Glutamatergic neuron (in vitro differentiated cells): ENCODE data around the gene GNAS-AS1. TPM values are rescaled to one million over a fixed set of nuclear protein-coding genes. Genes with fewer than 3 reads are reported as not detected.

Experiments used
- DNase-seq: peaks from one replicate; pipeline ENCODE4 v3.0.0; 2022
- H3K27ac Mint-ChIP-seq: one replicate; pipeline ENCODE4 v1.8.0; 2020; ENCODE audit warnings: mild to moderate bottlenecking, mixed read lengths, inconsistent platforms; ENCODE audit not compliant: unreplicated experiment
- H3K27me3 Mint-ChIP-seq: one replicate; pipeline ENCODE4 v1.8.0; 2020; ENCODE audit warnings: mild to moderate bottlenecking, moderate library complexity, mixed read lengths, inconsistent platforms; ENCODE audit not compliant: unreplicated experiment
- H3K36me3 Mint-ChIP-seq: one replicate; pipeline ENCODE4 v1.8.0; 2020; ENCODE audit warnings: mild to moderate bottlenecking, mixed read lengths, inconsistent platforms; ENCODE audit not compliant: unreplicated experiment
- H3K4me1 Mint-ChIP-seq: one replicate; pipeline ENCODE4 v1.8.0; 2020; ENCODE audit warnings: mild to moderate bottlenecking, low read depth, mixed read lengths, inconsistent platforms; ENCODE audit not compliant: unreplicated experiment
- H3K4me3 Mint-ChIP-seq: one replicate; pipeline ENCODE4 v1.8.0; 2020; ENCODE audit warnings: mild to moderate bottlenecking, mixed read lengths, inconsistent platforms; ENCODE audit not compliant: unreplicated experiment
- H3K9me3 Mint-ChIP-seq: one replicate; pipeline ENCODE4 v1.8.0; 2020; ENCODE audit warnings: mild to moderate bottlenecking, moderate library complexity, mixed read lengths, inconsistent platforms; ENCODE audit not compliant: unreplicated experiment
- CTCF ChIP-seq: fragments of 200-600 bp; sonication (generic); IDR thresholded peaks from one replicate; pipeline ENCODE4 v1.5.0; 2021; ENCODE audit not compliant: partially characterized antibody, unreplicated experiment
- total RNA-seq: library from RNA; stranded (reverse); fragmentation: NEBNext Ultra II Directional; extraction: Animal tissue kit (Norgen Biotek cat#: 25700); gene quantifications from one replicate; pipeline ENCODE4 v1.2.1, GENCODE V29; 2021; ENCODE audit not compliant: unreplicated experiment

Gene GNAS-AS1
- total RNA-seq, 1 donor from 2014 or later, result 11.7 TPM

- peak overlapping the region; percentile 97 for H3K4me3 Mint-ChIP-seq
- peak; percentile 34 for DNase-seq
- H3K27me3 Mint-ChIP-seq, result peaks cover 16% of the 10 kb centered on the region
- H3K36me3 Mint-ChIP-seq, result peaks cover 5% of the 10 kb centered on the region
- H3K4me1 Mint-ChIP-seq, result peaks cover 15% of the 10 kb centered on the region
- peak overlapping the region; percentile 89 for H3K27ac Mint-ChIP-seq
- no peak for TF ChIP-seq CTCF
- H3K9me3 Mint-ChIP-seq, result peaks cover 17% of the 10 kb centered on the region
These were observed 39.3 kb upstream of the GNAS-AS1 start for GRCh38 chr20:58889798-58890517.

GRCh38 chr20:58889334-58889760, 38.6 kb upstream of the GNAS-AS1 start:
- TF ChIP-seq CTCF, result no peak
- H3K4me3 Mint-ChIP-seq, result peak overlapping the region; percentile 94
- DNase-seq, result no peak
- H3K4me1 Mint-ChIP-seq, result peaks cover 11% of the 10 kb centered on the region
- H3K36me3 Mint-ChIP-seq, result peaks cover 5% of the 10 kb centered on the region
- peaks cover 17% of the 10 kb centered on the region for H3K9me3 Mint-ChIP-seq
- H3K27ac Mint-ChIP-seq, result peak overlapping the region; percentile 82
- H3K27me3 Mint-ChIP-seq, result peaks cover 16% of the 10 kb centered on the region

- Mint-ChIP-seq H3K36me3 (peaks cover 5% of the 10 kb centered on the region), H3K27ac (no peak overlapping the region), H3K9me3 (peaks cover 17% of the 10 kb centered on the region)
These were observed 38.0 kb upstream of the GNAS-AS1 start for GRCh38 chr20:58888521-58889333.

GRCh38 chr20:58888103-58888502, 37.4 kb upstream of the GNAS-AS1 start:
- Mint-ChIP-seq H3K4me1 (peaks cover 13% of the 10 kb centered on the region), H3K9me3 (peaks cover 13% of the 10 kb centered on the region), H3K27ac (peak overlapping the region; percentile 75), H3K36me3 (peaks cover 5% of the 10 kb centered on the region), H3K27me3 (peaks cover 16% of the 10 kb centered on the region), H3K4me3 (peak overlapping the region; percentile 92)
- DNase-seq, result no peak
- no peak for TF ChIP-seq CTCF

More at GRCh38 chr20:58888521-58889333, 38.0 kb upstream of the GNAS-AS1 start:
- peak overlapping the region; percentile 92 for H3K4me3 Mint-ChIP-seq
- TF ChIP-seq CTCF, result no peak
- H3K27me3 Mint-ChIP-seq, result peaks cover 16% of the 10 kb centered on the region
- peak; percentile 89 for DNase-seq
- peaks cover 9% of the 10 kb centered on the region for H3K4me1 Mint-ChIP-seq
